Hematopoietic multipotent progenitor cell (in vitro differentiated cells): Measurements from ENCODE around the gene PORCN. TPM values are rescaled to one million over a fixed set of nuclear protein-coding genes. Genes with fewer than 3 reads are reported as not detected.
A peak's percentile ranks its signal among the peaks of the same experiment; 100 is the strongest.
"Not testable (repeated sequence)": the region's sequence is repeated elsewhere in the genome, so short reads cannot be mapped to it uniquely, and the experiment has no call there.

Experiments
- DNase-seq, 3 donors: peaks; one replicate each; pipeline ENCODE4 v3.0.0-alpha.2; 2011 to 2015; ENCODE audit warnings: low read depth in 2 of 3, low spot score in 2 of 3
- total RNA-seq: library from RNA; depleted of rRNA; stranded (reverse); fragments of >200 nt; gene quantifications from one replicate; pipeline ENCODE4 v1.2.3, GENCODE V29; 2012

PORCN gene
- total RNA-seq, 1 donor, result 21.0 TPM

GRCh38 chrX:48538641-48539344, 30.0 kb downstream of the PORCN start:
- DNase-seq, result no peak

DNA sequence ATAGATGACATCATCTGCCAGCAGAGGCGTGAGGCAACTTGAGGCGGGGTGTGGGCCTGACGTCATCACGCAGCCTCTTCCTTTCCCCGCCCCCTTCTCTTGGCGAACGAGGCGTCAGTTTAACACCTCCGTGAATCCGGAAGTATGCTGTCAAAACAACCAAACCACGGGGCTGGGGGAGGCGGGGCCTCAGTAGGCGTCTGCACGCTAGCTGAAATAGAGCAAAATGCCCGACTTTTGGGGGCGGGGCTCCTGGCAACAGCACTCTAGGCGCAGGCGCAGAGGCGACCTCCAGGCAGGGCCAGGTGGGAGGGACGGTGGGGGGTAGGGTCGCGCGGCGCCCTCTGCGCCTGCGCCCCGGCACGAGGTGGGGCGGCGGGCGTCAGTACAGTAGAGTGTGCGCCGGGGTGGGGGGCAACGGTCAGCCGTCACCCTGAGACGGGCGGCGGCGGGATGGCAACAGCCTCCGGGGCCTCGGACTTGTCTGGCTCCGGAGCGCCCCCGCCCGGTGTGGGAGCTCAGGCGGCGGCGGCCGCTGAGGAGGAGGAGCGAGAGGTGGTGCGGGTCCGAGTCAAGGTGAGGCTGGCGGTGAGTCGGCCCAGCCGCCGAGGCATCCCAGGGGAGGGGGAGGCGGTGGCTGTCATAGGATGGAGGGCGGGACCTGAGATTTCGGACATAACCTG, 30.7 kb downstream of the PORCN start, which contains the start of gene TBC1D25:
TSS of gene TBC1D25 (plus strand) at position 370 of the 683 bp plus-strand sequence. CDS start at position 454, 84 bp downstream.
- DNase-seq, result peak; percentile 84 to 98 (median 97)

DNA sequence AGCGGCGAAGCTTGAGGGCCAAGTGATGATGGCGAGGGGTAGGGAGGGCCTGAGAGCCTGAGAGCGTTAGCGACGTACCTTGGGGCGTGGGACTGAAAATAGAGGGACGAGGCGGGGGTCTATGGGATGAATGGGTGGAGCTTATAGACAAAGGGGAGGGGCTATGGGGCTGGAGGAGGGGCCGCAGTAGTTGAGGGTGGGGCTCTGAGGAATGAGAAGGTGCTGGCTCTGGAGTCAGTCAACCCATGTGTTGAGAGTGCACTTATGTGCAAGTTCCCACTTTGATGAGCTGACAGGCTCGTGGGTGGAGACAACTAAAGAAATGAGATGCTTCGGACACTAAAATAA, 31.2 kb downstream of the PORCN start:
- peak in 2 of 3 donors; percentile 55 to 69 for DNase-seq

GRCh38 chrX:48540480-48540879, 31.7 kb downstream of the PORCN start:
- DNase-seq, result no peak

DNA sequence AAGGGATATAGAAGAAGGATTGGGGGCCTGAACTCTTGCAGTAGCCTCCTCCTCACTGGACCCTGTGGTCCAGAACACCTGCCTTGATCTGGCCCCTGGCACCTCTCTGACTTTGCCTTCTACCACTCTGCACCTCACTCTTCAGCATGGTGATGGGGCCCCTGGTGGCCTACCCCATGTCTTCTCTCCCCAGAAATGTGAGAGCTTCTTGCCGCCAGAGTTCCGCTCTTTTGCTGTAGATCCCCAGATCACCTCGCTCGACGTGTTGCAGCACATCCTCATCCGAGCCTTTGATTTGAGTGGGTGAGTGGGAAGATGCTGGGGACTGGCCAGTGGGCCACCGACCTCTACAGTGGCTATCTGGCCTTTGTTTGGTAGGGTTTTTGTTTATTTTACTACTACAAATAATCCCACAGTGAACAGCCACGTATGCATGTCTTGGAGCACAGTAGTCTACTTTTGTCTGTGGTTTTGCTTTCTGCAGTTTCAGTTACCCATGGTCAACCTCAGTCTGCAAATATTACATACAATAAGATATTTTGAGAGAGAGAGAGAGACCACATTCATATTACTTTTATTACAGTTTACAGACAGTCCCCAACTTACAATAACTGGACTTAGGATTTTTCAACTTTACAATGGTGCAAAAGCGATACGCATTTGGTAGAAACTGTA, 32.5 kb downstream of the PORCN start:
- no peak for DNase-seq

DNA sequence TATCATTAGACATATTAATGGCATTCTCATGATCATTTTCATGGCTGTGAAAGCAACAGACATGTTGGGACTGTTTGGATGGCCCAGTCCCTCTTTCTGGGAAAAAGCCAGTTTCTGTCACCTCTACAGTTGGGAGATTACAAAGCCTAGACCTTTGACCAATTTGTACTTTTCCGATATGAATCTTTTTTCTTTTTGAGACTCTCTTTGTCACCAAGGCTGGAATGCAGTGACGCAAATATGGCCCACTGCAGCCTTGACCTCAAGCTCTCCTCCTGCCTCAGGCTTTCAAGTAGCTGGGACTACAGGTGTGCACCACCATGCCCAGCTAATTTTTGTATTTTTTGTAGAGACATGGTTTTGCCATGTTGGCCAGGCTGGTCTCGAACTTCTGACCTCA, 40.1 kb downstream of the PORCN start:
- no peak for DNase-seq

GRCh38 chrX:48555731-48556325, 47.0 kb downstream of the PORCN start:
- DNase-seq, result not testable (repeated sequence)

DNA sequence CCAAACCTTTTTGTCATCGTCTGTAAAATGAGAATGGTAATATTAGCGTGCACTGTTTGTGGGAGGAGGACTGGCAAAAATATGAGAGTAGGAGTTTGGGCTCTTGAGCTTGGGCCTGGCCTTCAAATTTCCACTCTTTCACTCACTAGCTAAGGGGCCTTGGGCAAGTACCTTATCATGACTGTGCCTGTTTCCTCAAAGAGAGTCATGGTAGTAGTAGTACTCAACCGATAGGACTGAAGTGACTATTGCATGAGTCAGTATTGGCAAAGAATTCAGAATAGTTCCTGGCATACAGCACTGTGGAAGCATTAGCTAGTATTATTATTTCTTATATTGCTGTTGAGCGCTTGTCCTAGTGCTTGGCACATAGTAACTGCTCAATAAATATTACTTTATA, 49.5 kb downstream of the PORCN start:
- no peak for DNase-seq

DNA sequence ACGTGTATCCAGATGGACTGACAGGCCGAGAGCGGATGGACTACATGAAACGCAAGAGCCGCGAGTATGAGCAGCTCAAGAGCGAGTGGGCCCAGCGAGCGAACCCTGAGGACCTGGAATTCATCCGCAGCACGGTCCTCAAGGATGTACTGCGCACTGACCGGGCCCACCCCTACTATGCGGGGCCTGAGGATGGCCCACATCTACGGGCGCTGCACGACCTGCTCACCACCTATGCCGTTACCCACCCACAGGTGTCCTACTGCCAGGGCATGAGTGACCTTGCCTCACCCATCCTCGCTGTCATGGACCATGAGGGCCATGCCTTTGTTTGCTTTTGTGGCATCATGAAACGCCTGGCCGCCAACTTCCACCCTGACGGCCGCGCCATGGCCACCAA, 50.8 kb downstream of the PORCN start:
- no peak for DNase-seq

DNA sequence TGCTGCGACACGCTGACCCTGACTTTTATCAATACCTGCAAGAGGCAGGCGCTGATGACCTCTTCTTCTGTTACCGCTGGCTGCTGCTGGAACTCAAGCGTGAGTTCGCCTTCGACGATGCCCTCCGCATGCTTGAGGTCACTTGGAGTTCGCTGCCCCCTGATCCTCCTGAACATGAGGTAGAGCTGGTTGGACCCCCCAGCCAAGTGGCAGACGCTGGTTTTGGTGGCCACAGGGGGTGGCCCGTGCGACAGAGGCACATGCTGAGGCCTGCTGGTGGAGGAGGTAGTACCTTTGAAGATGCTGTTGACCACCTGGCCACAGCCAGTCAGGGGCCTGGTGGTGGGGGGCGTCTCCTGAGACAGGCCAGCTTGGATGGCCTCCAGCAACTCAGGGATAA, 51.3 kb downstream of the PORCN start:
- no peak for DNase-seq

- DNase-seq, result no peak
These were observed 51.9 kb downstream of the PORCN start for GRCh38 chrX:48560681-48561080.

DNA sequence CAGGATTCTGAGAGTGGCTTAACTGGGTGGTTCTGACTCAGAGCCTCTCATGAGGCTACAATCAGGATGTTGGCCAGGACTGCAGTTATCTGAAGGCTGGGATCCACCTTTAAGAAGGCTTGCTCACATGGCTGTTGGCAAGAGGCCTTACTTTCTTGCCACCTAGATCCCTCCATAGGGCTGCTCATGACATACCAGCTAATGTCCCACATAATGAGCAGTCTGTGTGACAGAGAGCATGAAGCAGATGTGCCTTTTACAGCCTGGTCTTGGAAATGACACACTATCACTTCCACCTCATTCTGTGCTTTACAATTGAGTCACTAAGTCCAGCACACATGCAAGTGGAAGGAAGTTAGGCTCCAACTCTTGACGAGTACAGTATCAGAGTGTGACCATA, 61.2 kb downstream of the PORCN start:
- peak in 2 of 3 donors; percentile 11 to 19 for DNase-seq

Other genes starting within 250 kb of the PORCN start
- not detected for gene SSX3, start 152.3 kb upstream of the PORCN start, total RNA-seq
- gene SSX4, start 125.5 kb upstream of the PORCN start, total RNA-seq, result not detected
- not detected for gene SSX4B, start 97.0 kb upstream of the PORCN start, total RNA-seq
- 76.7 TPM for gene SLC38A5, start 38.7 kb upstream of the PORCN start, total RNA-seq
- gene FTSJ1, start 32.8 kb upstream of the PORCN start, total RNA-seq, result 69.2 TPM
- 171 TPM for gene EBP, start 12.8 kb downstream of the PORCN start, total RNA-seq
- 19.7 TPM for gene TBC1D25, start 30.7 kb downstream of the PORCN start, total RNA-seq
- gene RBM3, start 65.5 kb downstream of the PORCN start, total RNA-seq, result 238 TPM
- 235 TPM for gene WDR13, start 88.5 kb downstream of the PORCN start, total RNA-seq
- gene WAS, start 174.8 kb downstream of the PORCN start, total RNA-seq, result 52.0 TPM
- 17.0 TPM for gene SUV39H1, start 187.7 kb downstream of the PORCN start, total RNA-seq